ENCODE data around the gene FNDC1.

The FNDC1 gene

DNA sequence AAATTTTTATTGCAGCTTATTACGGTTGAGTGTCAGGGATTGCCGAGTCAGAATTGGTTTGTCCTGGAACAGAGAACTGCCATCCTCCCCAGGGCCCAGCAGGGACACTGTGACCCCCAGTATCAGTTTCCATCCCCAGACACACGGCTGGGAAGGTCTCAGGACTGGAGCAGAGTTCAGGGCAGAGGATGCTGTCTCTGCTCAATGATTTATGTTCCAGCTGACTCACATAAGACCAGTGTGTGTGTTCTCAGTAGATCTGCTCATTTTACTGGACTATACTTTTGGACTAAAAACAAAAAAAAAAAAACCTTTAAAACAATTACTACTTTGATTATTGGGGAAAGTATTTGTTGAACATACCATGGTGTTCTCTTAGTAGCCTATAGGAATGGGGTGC, 44.2 kb downstream of the FNDC1 start:
- no peak for DNase-seq

DNA sequence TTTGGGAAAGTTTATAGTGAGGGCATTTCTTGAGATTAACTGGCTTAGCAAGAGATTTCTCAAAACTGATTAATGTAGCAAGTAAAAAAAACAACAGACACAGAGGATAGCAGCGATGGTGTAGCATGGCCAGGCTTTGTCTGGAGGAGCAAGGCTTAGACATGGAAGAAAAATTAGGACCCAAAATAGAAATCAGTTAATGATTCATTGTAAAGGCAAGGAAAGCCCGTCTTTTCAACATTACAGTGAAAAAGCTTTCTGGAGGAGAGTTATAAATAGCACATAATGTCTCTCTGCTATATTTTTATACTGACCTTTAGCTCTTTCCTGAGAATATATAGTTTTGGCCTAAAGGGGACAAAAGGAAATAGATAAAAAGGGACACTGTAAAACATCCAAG, 45.1 kb downstream of the FNDC1 start:
- no peak for DNase-seq

DNA sequence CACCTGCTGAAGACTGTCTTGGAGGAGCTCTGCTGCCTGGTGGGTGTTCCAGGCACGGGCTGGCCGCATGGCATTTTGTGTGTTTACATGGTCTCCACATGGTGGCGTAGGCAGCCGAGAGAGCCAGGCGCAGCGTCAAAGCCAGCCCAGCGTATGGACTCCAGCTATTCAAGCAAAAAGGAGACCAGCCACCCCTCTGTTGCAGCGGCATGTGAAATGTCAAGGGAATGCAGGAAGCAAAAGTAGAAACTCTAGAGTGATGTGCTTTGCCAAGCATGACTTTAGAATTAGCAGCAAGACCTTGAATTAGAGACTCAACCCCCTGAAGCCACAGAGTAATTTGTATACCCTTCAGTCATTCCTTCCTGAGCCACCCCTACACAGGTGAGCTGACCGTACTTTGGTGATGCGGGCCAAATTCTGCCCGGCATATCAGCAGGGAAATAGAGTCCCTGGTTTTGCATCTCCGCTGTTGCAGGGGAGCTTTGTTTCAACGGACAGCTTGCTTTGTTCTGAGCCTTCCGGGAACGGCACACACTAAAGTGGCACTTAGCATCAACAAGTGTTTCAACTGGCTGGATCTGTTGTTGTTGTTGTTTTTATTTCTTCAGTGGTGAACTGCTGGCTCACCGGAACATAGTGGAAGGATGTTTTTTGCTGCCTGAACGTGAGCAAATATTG, 48.5 kb downstream of the FNDC1 start:
- no peak for DNase-seq

DNA sequence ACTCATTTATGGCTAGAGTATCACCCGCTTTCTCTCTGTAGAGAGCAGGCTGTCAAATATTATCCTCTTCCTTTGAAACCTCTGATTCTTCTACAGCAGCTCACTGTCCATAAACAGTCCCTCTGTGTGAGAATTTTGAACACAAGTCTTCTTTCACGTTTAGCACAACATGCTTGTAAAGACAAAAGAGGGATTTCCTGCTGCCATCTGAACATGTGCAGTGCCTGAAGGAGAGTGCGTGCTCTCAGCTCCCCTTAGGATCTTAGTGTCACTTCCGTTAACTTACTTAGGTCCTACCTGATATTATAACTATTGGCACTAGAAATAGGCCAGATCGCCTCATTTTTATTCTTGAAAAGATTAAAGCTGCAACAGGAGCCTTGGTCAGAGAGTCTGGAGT, 50.9 kb downstream of the FNDC1 start:
- no peak for DNase-seq

DNA sequence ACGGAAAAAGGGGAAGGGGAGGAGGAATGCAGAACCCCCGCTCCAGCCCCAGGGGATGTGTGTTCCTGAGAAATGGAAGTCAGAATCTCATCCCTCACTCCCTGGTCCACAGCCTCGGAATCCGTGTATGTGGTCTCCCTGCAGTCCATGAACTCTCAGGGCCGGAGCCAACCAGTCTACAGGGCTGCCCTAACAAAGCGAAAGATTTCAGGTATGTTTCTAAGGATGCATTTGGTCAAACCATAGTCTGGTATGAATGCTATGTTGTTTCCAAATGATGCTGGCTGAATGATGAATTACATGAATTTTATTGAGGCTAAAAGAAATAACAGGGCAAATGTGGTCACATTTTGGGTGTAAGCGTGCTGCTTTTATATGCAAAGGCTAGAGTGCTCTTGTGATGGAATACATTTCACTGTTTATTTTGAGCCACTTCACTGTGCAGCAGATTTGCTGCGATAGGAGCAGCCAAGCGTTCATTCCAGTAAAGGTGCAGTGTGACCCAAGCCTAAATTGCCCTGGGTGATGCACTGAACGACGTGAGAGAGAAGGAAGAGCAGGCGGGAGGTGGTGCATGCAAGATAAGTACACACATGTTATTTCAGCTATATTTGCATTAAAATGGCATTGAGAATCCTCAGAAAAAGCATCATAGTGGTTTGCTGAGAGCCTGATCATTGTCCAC, 52.4 kb downstream of the FNDC1 start:
- DNase-seq = no peak

DNA sequence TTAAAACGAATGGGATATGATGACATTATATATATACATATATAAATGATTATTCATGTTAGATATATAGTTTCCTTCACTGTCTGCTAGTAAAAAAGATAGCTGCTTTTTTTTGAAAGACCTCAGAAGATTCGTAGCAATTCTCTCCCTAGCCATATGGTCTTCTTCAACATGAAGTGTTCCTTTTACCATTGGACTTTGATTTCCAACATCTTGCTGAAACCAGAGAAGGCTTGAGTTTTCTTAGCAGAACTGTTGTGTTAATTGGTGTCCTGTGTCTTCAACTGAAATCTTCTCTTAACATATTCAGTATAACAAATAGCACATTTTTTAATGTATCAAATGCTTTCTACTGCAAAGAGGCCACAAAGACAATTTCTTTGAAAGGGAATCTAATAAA, 55.3 kb downstream of the FNDC1 start:
- DNase-seq = no peak

DNA sequence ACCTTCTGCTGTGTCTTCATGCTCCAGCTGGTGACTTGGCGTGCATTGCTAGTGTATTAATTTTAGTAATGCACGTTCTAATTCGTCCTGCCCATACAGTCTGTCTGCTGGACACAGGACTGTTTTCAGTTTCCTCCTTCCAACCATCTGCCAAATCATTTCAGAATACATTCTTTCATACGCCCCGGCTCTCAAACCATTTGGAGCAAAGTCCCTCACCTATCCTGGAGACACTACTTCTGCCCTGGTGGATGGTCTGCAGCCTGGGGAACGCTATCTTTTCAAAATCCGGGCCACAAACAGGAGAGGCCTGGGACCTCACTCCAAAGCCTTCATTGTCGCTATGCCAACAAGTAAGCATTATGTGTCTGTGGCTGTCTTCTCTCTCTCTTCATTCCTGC, 60.5 kb downstream of the FNDC1 start:
- no peak for DNase-seq

DNA sequence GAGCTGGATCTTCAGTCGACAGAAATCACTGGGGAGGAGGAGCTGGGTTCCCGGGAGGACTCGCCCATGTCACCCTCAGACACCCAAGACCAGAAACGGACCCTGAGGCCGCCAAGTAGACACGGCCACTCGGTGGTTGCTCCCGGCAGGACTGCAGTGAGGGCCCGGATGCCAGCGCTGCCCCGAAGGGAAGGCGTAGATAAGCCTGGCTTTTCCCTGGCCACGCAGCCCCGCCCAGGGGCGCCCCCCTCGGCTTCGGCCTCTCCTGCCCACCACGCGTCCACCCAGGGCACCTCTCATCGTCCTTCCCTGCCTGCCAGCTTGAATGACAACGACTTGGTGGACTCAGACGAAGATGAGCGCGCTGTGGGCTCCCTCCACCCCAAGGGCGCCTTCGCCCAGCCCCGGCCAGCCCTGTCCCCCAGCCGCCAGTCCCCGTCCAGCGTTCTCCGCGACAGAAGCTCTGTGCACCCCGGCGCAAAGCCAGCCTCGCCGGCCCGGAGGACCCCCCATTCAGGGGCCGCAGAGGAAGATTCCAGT, 63.0 kb downstream of the FNDC1 start:
- no peak for DNase-seq

DNA sequence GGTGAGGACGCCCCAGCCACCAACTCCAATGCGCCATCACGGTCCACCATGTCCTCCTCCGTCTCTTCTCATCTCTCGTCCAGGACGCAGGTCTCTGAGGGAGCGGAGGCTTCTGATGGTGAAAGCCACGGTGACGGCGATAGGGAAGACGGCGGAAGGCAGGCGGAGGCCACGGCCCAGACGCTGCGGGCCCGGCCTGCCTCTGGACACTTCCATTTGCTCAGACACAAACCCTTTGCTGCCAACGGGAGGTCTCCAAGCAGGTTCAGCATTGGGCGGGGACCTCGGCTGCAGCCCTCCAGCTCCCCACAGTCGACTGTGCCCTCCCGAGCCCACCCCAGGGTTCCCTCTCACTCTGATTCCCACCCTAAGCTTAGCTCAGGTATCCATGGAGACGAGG, 63.6 kb downstream of the FNDC1 start:
- DNase-seq = no peak

DNA sequence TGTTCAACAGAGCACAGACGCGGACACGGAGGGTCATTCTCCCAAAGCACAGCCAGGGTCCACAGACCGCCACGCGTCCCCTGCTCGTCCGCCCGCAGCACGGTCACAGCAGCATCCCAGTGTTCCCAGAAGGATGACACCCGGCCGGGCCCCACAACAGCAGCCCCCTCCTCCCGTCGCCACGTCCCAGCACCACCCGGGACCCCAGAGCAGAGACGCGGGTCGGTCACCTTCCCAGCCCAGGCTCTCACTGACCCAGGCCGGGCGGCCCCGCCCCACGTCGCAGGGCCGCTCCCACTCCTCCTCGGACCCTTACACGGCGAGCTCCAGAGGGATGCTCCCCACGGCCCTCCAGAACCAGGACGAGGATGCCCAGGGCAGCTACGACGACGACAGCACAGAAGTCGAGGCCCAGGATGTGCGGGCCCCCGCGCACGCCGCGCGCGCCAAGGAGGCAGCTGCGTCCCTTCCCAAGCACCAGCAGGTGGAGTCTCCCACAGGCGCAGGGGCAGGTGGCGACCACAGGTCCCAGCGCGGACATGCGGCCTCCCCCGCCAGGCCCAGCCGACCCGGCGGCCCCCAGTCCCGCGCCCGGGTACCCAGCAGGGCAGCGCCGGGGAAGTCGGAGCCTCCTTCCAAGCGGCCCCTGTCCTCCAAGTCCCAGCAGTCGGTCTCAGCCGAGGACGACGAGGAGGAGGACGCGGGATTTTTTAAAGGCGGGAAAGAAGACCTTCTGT, 64.3 kb downstream of the FNDC1 start:
- DNase-seq = no peak

DNA sequence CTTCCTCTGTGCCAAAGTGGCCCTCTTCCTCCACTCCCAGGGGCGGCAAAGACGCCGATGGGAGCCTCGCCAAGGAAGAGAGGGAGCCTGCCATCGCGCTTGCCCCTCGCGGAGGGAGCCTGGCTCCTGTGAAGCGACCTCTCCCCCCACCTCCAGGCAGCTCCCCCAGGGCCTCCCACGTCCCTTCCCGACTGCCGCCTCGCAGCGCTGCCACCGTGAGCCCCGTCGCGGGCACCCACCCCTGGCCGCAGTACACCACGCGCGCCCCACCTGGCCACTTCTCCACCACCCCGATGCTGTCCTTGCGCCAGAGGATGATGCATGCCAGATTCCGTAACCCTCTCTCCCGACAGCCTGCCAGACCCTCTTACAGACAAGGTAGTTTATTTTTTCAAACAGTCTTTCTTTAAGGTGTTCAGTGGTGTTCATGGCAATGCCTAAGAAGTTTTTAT, 64.9 kb downstream of the FNDC1 start:
- no peak for DNase-seq

DNA sequence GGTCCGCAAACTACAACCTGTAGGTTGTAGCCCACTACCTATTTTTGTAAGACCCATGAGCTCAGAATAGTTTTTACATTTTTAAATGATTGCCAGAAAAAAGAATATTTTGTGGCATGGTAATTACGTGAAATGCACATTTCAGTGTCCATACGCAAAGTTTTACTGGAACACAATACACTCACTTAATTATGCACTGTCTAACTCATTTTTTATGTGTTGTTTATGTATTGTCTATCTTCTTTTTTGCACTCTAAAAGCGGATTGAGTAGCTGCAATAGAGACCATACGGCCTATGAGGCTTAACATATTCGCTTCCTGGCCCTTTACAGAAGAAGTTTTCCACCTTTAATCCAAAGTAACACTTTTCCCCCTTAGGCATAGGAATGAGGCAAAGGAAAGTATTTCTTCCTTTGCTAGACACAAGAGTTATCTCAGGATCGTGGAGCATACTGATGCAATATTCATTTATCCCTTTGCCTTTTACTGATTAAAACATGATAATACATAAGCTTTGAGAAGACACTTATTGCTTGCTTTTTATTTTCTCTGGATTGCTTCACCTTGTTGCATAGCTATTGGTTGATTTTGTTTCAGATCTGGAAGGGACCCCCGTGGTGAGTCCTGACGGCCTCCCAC, 69.8 kb downstream of the FNDC1 start:
- no peak for DNase-seq

DNA sequence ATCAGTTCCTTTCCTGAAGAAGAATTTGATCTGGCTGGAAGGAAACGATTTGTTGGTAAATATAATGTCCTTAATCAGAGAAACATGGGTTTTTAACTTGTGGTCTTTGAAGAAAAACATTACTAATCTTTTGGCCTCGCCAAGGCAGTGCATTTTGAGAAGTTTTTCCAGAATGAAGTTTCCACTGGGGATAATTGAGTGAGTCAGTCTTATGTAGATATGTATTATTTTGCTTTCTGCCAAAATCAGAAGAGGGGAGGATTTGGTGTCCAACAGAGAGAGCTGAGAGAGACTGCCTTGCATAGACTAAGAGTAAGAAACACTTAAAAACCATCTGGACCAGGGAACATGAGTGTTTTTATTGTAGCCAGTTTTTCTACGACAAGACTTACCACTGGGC, 79.9 kb downstream of the FNDC1 start:
- no peak for DNase-seq

DNA sequence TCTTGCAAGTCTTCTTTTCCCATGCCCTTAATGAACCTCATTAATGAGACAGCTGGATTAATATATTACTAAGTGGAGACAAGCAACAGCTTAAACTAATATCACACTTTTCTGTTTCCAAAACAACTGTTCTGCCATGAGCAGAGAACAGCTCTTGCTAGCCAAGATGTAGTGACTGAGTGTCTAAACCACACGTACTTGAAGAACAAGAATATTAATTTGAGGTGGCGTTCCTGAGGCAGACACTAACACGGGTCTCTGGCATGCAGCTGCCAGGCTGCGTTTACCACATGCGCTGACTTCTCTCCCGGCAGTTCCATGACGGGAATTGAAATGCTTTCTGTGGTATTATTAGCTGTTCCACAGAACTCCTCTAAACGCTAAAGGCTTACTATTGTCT, 80.6 kb downstream of the FNDC1 start:
- no peak for DNase-seq

DNA sequence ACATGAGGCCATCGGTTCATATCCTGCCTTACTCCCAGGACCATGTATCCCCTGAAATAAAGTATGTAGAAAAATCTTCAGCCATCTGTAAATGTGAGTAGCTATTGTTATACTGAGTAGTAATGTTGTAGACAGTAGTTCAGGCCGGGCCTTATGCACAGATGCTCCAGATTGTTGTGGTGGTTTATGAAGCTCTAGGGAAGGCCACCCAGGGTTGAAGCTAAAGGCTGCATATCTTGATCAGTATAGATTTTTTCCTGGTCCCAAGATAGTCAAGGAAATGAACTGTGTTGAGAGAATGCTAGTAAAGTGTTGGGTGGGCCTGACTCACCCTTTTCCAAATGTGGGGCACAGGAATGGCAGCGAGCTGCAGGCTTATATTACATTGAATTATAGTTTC, 81.4 kb downstream of the FNDC1 start:
- no peak for DNase-seq

DNA sequence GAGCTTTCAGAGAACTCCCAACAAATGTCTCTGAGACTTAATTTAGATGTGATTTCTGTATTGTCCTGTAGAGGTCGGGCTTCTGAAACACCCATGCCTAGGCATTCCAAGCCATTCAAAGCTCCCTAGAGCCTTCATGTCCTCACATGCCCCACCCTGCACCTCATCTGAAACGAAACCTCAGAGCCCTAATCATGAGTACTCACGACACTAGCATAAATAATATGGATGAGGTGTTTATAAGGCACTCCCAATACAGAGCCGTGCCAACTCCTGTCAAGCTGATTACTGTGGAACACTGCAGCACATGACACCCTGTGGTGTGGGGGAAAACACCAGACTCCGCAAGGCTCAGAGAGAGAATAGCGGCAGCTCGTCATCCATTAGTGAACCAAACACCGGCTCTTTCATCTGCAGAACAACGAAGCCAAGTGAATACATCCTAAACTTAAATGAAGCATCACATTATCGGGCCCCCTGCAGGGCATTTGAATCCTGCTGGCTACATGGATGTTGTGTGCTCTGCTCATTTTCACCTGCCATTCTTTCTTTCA, 83.8 kb downstream of the FNDC1 start:
- no peak for DNase-seq

DNA sequence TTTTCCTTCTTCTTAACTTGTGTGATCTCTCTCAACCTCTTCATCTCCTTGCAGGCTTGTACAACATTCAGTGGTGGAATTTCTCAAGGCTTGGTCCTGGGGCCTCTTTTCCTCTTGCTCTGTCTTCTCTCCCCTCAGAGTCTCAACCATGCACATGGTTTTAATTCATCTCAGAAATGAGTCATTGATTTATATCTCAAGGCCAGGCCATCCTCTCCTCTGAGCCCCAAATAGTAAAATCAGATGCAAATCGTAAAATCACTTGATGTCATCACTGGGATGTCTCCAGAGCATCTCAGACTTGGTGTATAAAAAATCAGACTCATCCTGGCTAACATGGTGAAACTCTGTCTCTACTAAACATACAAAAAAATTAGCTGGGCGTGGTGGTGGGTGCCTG, 85.0 kb downstream of the FNDC1 start:
- DNase-seq = no peak

DNA sequence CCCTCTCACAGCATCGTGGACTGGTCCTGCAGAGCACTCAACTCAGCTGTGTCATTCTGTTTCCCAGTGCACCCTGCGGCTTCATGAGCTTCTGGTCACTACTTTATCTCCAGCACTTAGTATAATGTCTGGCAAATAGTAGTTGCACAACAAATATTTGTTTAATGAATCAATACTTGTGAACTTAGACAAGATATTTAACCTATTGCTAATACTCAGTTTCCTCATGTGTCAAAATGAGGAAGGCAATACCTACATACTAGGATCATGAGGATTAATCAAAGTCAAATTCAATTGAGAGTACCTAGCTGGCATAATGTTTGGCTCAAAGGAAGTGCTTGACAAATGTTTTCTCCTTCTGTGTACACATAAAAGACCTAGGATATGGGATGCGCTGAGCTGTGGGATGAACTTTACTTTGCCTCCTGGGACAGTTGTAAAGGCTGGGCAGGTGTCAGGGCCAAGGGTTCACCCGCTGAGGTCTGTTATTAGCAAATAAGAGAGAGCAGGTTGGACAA, 86.3 kb downstream of the FNDC1 start:
- DNase-seq = no peak

DNA sequence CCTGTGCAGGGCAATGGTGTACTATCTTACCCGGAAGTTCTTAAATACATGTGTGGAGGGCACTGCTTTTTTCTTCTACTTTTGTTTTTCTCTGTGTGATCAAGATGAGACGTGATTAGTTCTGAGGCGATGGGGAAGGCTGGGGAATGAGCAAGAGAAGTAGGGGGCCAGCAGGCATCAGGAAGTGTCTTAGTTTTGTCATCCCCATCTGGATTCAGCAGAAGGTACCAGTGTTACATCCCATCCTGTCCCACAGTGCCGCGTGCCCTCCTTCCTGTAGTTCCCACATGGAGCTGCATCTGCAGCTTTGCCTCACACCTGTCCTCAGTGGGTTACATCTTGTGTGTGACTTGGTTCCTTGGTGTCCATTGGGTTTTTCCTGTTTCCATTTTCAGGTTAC, 86.9 kb downstream of the FNDC1 start:
- no peak for DNase-seq

DNA sequence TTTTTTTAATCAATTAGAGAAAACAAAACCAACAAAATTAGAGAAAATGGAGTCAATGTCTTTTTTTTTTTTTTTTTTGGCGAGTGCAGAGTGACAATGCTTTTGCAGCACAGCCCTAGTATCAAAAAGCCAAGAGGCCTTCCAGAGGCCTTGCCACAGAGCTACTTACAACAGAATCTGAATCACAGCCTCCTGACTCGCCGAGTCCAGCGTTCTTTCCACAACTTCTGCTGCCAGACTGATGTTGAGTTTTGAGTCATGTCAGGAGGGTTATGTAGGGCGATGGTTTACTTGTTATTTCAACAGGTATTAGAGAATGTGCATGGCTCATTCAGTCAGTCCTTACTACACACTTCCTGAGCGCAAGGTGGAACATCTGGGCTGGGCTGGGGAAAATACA, 88.6 kb downstream of the FNDC1 start:
- no peak for DNase-seq

DNA sequence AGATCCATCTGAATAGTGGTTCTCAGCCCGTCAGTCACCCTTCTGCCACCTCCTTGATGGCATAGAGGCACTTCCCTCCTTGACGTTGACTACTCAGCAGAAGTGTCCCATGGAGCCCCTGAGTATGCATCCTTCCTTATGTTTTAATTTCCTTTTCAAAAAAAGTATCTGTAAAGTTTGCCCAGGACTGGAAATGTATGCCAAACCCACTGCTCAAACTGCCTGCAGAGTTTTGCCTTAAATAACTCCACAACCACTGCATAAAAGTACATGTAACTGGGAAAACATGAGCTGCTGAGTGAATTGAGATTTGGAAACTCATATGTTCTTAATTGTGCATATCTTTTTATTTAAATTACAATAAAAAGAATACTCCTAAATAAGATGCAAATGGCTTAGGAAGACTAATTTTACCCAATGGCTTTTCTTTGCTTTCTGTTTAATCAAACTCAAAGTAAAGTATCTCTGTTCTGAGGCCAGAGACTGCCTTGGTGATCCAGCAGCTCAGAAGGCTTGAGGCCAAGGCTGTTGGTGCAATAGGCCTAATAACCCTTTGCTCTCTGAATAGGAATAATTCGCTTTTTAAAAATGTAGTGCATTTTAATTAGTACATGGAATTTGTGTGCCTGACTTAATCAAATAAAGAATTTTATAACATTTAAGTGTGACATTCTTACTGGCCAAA, 90.4 kb downstream of the FNDC1 start:
- no peak for DNase-seq

DNA sequence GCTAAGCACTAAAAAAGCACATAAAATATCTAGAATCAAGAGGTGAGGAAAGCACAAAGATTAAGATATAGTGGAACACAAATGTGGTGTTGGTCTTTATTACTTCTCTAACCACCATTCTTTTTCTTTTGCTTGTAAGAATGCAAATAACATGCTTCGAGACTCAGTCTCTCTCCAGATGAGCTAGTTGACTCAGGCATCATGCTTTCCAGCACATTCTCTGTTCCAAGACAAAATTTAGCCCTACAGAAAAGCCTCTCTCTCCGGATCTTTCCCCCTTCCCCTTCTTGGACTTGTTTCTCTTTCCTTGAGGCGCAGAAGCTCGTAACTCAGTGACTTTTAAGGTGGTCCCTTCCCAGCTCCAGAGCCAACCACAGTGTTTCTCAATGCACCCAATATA, 91.0 kb downstream of the FNDC1 start:
- DNase-seq = no peak
